Retina (tissue), 1 donor: Measurements from ENCODE around the gene MAPK12.
"Not testable (repeated sequence)": the region's sequence is repeated elsewhere in the genome, so short reads cannot be mapped to it uniquely, and the experiment has no call there.

Source experiments
- DNase-seq: peaks from one replicate; pipeline ENCODE4 v3.0.0-alpha.2; 2016

The MAPK12 gene

GRCh38 chr22:50210378-50211139 is 50.9 kb downstream of the MAPK12 start:
- no peak for DNase-seq

GRCh38 chr22:50209893-50210292 is 51.6 kb downstream of the MAPK12 start:
- peak; percentile 65 for DNase-seq

GRCh38 chr22:50208939-50209892 is 52.3 kb downstream of the MAPK12 start:
- DNase-seq = no peak

- DNase-seq = no peak
Observed at GRCh38 chr22:50208430-50208938, 53.0 kb downstream of the MAPK12 start.

GRCh38 chr22:50207383-50208140 is 53.9 kb downstream of the MAPK12 start:
- no peak for DNase-seq

GRCh38 chr22:50206599-50206998 is 54.9 kb downstream of the MAPK12 start:
- no peak for DNase-seq

GRCh38 chr22:50205781-50206569 is 55.5 kb downstream of the MAPK12 start:
- DNase-seq = no peak

- not testable (repeated sequence) for DNase-seq
Observed at GRCh38 chr22:50204998-50205397, 56.5 kb downstream of the MAPK12 start.

GRCh38 chr22:50204571-50204970 is 56.9 kb downstream of the MAPK12 start:
- DNase-seq = no peak

GRCh38 chr22:50203288-50203687 is 58.2 kb downstream of the MAPK12 start:
- DNase-seq = no peak
